Anterior cingulate cortex (tissue), 58 donors: ENCODE data around the gene STIM1.

ENCODE experiments used
- DNase-seq, 58 donors: peaks; one replicate each; lab custom pipeline; 2025; lab: John Stamatoyannopoulos, UW

Gene STIM1

GRCh38 chr11:4084406-4085125 lies 229.1 kb downstream of the STIM1 start:
- no peak for DNase-seq

- no peak for DNase-seq
Measured at GRCh38 chr11:4085575-4085974, 230.1 kb downstream of the STIM1 start.

GRCh38 chr11:4086575-4087353 lies 231.3 kb downstream of the STIM1 start:
- no peak for DNase-seq

- DNase-seq = no peak
Measured at GRCh38 chr11:4087551-4087950, 232.1 kb downstream of the STIM1 start.

- DNase-seq = no peak
Measured at GRCh38 chr11:4090258-4090657, 234.8 kb downstream of the STIM1 start.

- DNase-seq = no peak
Measured at GRCh38 chr11:4092026-4092425, 236.6 kb downstream of the STIM1 start.

GRCh38 chr11:4093519-4094347 lies 238.3 kb downstream of the STIM1 start:
- peak in 2 of 58 donors; percentile 21 to 53 for DNase-seq

GRCh38 chr11:4094348-4095291 lies 239.2 kb downstream of the STIM1 start, which contains the start of gene RRM1:
TSS of gene RRM1 (plus strand) at chr11:4094799. CDS start at chr11:4095013, 214 bp downstream.
- DNase-seq = peak; percentile 73 to 99 (median 95)

GRCh38 chr11:4095509-4096230 lies 240.2 kb downstream of the STIM1 start:
- DNase-seq = no peak

GRCh38 chr11:4098026-4098621 lies 242.7 kb downstream of the STIM1 start:
- no peak for DNase-seq

- DNase-seq = no peak
Measured at GRCh38 chr11:4102711-4103110, 247.2 kb downstream of the STIM1 start.

GRCh38 chr11:4103269-4103668 lies 247.8 kb downstream of the STIM1 start:
- no peak for DNase-seq

GRCh38 chr11:4105916-4106315 lies 250.5 kb downstream of the STIM1 start:
- no peak for DNase-seq

- DNase-seq = no peak
Measured at GRCh38 chr11:4111834-4112233, 256.4 kb downstream of the STIM1 start.

- no peak for DNase-seq
Measured at GRCh38 chr11:4115128-4115527, 259.7 kb downstream of the STIM1 start.

- DNase-seq = no peak
Measured at GRCh38 chr11:4118107-4118506, 262.6 kb downstream of the STIM1 start.

- no peak for DNase-seq
Measured at GRCh38 chr11:4123218-4123617, 267.8 kb downstream of the STIM1 start.

GRCh38 chr11:4125141-4125540 lies 269.7 kb downstream of the STIM1 start:
- DNase-seq = no peak

- DNase-seq = no peak
Measured at GRCh38 chr11:4127357-4127756, 271.9 kb downstream of the STIM1 start.
